DND-41 (cell line): ENCODE measurements around the gene ADCY4.

Experiments used
- EZH2 ChIP-seq: IDR thresholded peaks from 3 replicates; pipeline ENCODE4 v1.6.1; 2012; ENCODE audit warnings: borderline replicate concordance, low read depth, mild to moderate bottlenecking, moderate library complexity, low read length, inconsistent platforms; ENCODE audit not compliant: severe bottlenecking
- TF ChIP-seq, protein P1 (sequence below): IDR thresholded peaks from 2 replicates; pipeline ENCODE4 v1.5.1; 2012; ENCODE audit warnings: borderline replicate concordance, low read length, moderate library complexity, mild to moderate bottlenecking; ENCODE audit not compliant: poor library complexity, severe bottlenecking; ENCODE audit errors: extremely low read depth

GRCh38 chr14:24311837-24312615, 22.8 kb downstream of the ADCY4 start:
- TF ChIP-seq, protein P1, sequence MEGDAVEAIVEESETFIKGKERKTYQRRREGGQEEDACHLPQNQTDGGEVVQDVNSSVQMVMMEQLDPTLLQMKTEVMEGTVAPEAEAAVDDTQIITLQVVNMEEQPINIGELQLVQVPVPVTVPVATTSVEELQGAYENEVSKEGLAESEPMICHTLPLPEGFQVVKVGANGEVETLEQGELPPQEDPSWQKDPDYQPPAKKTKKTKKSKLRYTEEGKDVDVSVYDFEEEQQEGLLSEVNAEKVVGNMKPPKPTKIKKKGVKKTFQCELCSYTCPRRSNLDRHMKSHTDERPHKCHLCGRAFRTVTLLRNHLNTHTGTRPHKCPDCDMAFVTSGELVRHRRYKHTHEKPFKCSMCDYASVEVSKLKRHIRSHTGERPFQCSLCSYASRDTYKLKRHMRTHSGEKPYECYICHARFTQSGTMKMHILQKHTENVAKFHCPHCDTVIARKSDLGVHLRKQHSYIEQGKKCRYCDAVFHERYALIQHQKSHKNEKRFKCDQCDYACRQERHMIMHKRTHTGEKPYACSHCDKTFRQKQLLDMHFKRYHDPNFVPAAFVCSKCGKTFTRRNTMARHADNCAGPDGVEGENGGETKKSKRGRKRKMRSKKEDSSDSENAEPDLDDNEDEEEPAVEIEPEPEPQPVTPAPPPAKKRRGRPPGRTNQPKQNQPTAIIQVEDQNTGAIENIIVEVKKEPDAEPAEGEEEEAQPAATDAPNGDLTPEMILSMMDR = no peak
- no peak for TF ChIP-seq EZH2
